Neural crest cell (in vitro differentiated cells): ENCODE data around the gene ERC2. TPM values are rescaled to one million over a fixed set of nuclear protein-coding genes. Genes with fewer than 3 reads are reported as not detected.

Experiments
- DNase-seq: peaks from one replicate; pipeline ENCODE4 v3.0.0; 2021; ENCODE audit warnings: low read depth, mixed read lengths, low spot score
- H3K27ac Mint-ChIP-seq: one replicate; pipeline ENCODE4 v1.8.0; 2021; ENCODE audit warnings: mild to moderate bottlenecking, mixed read lengths; ENCODE audit not compliant: unreplicated experiment
- H3K27me3 Mint-ChIP-seq: 2 replicates; pipeline ENCODE4 v1.8.0; 2021; ENCODE audit warnings: low read depth, mild to moderate bottlenecking, mixed read lengths
- H3K36me3 Mint-ChIP-seq: 2 replicates; pipeline ENCODE4 v1.8.0; 2021; ENCODE audit warnings: low read depth, mild to moderate bottlenecking, mixed read lengths
- H3K4me1 Mint-ChIP-seq: 2 replicates; pipeline ENCODE4 v1.8.0; 2021; ENCODE audit warnings: mixed read lengths
- H3K4me3 Mint-ChIP-seq: one replicate; pipeline ENCODE4 v1.8.0; 2021; ENCODE audit warnings: mild to moderate bottlenecking, mixed read lengths
- H3K9me3 Mint-ChIP-seq: 2 replicates; pipeline ENCODE4 v1.8.0; 2021; ENCODE audit warnings: mixed read lengths
- total RNA-seq: library from RNA; stranded (reverse); gene quantifications from 2 replicates; pipeline ENCODE4 v1.2.1, GENCODE V29; 2021
- TF ChIP-seq, protein P1 (sequence below): fragments of 200-600 bp; sonication (generic); conservative IDR thresholded peaks from 2 replicates; pipeline ENCODE4 v1.5.0; 2021; ENCODE audit warnings: antibody characterized with exemption, mild to moderate bottlenecking

The ERC2 gene
- total RNA-seq, 1 donor from 2014 or later, result 13.5 TPM

- Mint-ChIP-seq H3K9me3 (no peaks in the 10 kb centered on the region), H3K4me1 (peaks cover 8% of the 10 kb centered on the region), H3K4me3 (no peak overlapping the region), H3K27me3 (no peaks in the 10 kb centered on the region), H3K27ac (no peak overlapping the region), H3K36me3 (no peaks in the 10 kb centered on the region)
- TF ChIP-seq, protein P1, sequence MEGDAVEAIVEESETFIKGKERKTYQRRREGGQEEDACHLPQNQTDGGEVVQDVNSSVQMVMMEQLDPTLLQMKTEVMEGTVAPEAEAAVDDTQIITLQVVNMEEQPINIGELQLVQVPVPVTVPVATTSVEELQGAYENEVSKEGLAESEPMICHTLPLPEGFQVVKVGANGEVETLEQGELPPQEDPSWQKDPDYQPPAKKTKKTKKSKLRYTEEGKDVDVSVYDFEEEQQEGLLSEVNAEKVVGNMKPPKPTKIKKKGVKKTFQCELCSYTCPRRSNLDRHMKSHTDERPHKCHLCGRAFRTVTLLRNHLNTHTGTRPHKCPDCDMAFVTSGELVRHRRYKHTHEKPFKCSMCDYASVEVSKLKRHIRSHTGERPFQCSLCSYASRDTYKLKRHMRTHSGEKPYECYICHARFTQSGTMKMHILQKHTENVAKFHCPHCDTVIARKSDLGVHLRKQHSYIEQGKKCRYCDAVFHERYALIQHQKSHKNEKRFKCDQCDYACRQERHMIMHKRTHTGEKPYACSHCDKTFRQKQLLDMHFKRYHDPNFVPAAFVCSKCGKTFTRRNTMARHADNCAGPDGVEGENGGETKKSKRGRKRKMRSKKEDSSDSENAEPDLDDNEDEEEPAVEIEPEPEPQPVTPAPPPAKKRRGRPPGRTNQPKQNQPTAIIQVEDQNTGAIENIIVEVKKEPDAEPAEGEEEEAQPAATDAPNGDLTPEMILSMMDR, result no peak
- no peak for DNase-seq
These were observed 489.3 kb downstream of the ERC2 start for GRCh38 chr3:55978953-55979352.

GRCh38 chr3:55974421-55975165 is 493.7 kb downstream of the ERC2 start:
- Mint-ChIP-seq H3K36me3 (no peaks in the 10 kb centered on the region), H3K9me3 (no peaks in the 10 kb centered on the region), H3K4me1 (no peaks in the 10 kb centered on the region), H3K27me3 (no peaks in the 10 kb centered on the region), H3K27ac (no peak overlapping the region), H3K4me3 (no peak overlapping the region)
- TF ChIP-seq, protein P1, result no peak
- DNase-seq, result no peak

DNA sequence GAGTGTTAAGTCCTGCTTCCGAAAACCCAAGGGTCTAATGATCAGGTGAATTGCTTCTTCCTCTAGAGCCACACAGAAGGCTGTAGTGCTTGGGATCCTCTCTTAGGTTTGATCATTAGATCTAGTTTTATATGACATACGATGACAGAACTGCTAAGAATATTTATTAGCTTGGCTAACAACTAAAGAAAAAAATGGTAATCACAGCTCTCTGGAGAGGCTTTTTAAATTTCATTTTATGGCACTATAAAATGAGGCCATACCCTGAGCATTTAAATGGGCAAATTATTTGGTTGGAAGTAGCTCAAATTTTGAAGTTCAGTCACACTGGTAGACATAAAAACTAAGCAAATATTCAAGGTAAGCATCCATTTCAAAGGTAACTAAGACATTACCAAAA is 498.6 kb downstream of the ERC2 start:
- Mint-ChIP-seq H3K27ac (no peak overlapping the region), H3K4me1 (no peaks in the 10 kb centered on the region), H3K4me3 (no peak overlapping the region), H3K27me3 (no peaks in the 10 kb centered on the region), H3K36me3 (no peaks in the 10 kb centered on the region), H3K9me3 (peaks cover 2% of the 10 kb centered on the region)
- TF ChIP-seq, protein P1, result no peak
- no peak for DNase-seq

GRCh38 chr3:55968331-55968730 is 499.9 kb downstream of the ERC2 start:
- Mint-ChIP-seq H3K36me3 (no peaks in the 10 kb centered on the region), H3K27me3 (no peaks in the 10 kb centered on the region), H3K27ac (peak overlapping the region; percentile 12), H3K9me3 (peaks cover 2% of the 10 kb centered on the region), H3K4me3 (no peak overlapping the region), H3K4me1 (no peaks in the 10 kb centered on the region)
- TF ChIP-seq, protein P1, result no peak
- no peak for DNase-seq

GRCh38 chr3:55966566-55966965 is 501.7 kb downstream of the ERC2 start:
- Mint-ChIP-seq H3K4me1 (no peaks in the 10 kb centered on the region), H3K27ac (no peak overlapping the region), H3K4me3 (no peak overlapping the region), H3K27me3 (no peaks in the 10 kb centered on the region), H3K9me3 (peaks cover 2% of the 10 kb centered on the region), H3K36me3 (no peaks in the 10 kb centered on the region)
- no peak for DNase-seq
- TF ChIP-seq, protein P1, result no peak
